Erythroblast (primary cell): ENCODE measurements around the gene RNF8.
"Not testable (repeated sequence)": the region's sequence is repeated elsewhere in the genome, so short reads cannot be mapped to it uniquely, and the experiment has no call there.

Source experiments
- GATA1 ChIP-seq: IDR thresholded peaks from 2 replicates; pipeline ENCODE4 v1.6.1; 2011; ENCODE audit warnings: low read depth, mild to moderate bottlenecking, control low read depth, low read length, moderate library complexity
- POLR2A ChIP-seq: IDR thresholded peaks from 2 replicates; pipeline ENCODE4 v1.6.1; 2011; ENCODE audit warnings: mild to moderate bottlenecking, low read length

- not testable (repeated sequence) for TF ChIP-seq POLR2A, GATA1
These were observed 15.5 kb upstream of the RNF8 start for GRCh38 chr6:37338317-37338716.
